GM10847 (cell line): ENCODE measurements around the gene GGTLC1.

ENCODE experiments used
- POLR2A ChIP-seq: IDR thresholded peaks from 2 replicates; pipeline ENCODE4 v1.6.1; 2011; ENCODE audit not compliant: insufficient read length; ENCODE audit errors: extremely low read depth

The GGTLC1 gene

GRCh38 chr20:23988561-23988960, at the start of gene GGTLC1:
Gene GGTLC1, minus strand, starts transcription at chr20:23988779. Its CDS starts 2,168 bp downstream, at chr20:23986611.
- TF ChIP-seq POLR2A = no peak

- TF ChIP-seq POLR2A = no peak
Measured at GRCh38 chr20:24034820-24035219, 46.2 kb upstream of the GGTLC1 start.

DNA sequence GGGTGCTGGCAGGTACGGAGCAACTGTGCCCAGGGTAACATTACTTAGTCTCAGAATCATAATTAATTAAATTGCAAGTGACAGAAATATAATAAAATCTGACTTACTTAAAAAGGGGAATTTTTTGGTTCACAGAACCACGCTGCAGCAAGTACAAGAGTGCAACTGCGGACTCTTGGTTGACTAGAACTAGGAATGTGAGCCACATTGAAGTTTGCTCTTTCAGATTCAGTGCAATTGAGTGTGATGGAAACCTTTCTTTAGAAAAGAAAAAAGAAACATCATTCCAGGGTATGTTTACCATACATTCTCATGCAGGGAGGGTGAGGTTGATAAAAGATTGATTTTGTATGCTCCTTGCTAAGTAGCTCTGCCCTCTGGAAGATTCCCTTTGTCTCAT, 45.0 kb upstream of the GGTLC1 start:
- no peak for TF ChIP-seq POLR2A

DNA sequence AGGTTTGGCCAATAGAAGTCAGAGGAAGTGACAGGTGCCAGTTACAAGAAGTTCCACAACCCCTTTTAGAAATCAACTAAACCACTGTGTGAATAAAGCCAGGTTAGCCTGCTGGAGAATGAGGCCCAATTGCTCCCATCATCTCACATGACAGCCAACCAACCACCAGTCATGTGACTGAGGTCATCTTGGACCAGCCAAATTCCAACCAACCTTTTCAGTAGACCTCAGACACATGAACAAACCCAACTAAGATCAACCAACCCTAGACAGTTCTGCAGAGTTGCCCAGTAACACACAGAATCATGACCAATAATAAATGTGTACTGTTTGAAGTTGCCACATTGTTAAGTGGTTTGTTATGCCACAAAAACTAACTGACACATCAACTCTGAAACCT, 44.6 kb upstream of the GGTLC1 start:
- TF ChIP-seq POLR2A = no peak

- TF ChIP-seq POLR2A = no peak
Measured at GRCh38 chr20:24032400-24032898, 43.9 kb upstream of the GGTLC1 start.

DNA sequence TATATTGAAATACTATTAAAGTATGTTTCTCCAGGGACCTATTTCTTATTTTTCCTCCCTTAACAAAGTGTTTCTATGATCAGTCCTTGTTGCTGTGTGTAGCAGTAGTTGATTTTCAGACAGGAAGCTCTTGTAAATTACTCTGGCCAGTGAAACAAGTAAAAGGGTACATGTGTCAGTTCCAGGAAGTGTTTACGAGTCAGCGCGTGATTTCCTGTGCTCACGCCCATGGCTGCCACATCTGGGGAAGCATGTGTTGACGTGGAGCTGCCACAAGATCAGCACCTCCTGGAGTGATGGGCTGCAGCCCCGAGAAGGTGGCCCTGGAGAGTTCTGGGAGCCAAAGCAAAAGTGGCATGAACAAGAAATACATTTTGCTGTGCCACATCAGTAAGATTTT, 38.6 kb upstream of the GGTLC1 start:
- TF ChIP-seq POLR2A = no peak

- TF ChIP-seq POLR2A = no peak
Measured at GRCh38 chr20:24022621-24023180, 34.1 kb upstream of the GGTLC1 start.

DNA sequence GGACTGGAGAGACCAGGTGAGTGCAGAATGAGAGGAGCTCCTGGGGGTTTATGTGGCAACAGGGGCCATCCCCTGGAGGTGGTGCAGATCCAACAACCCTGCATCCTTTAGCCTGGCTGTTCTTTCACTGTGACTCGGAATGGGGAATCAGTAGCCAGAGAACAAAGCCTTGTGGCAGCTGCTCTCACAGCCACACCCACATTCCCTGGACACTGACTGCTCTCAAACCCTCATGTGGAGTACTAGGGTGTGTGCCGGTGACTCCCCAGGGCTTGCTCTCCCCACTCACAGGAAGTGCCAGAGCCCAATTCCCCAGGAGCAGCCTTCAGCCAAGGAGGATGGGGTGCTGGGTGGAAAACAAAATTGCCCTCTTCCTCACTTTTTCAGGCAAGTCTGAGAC, 30.2 kb upstream of the GGTLC1 start:
- TF ChIP-seq POLR2A = no peak

- TF ChIP-seq POLR2A = no peak
Measured at GRCh38 chr20:24017458-24017755, 28.8 kb upstream of the GGTLC1 start.

GRCh38 chr20:24016607-24017457, 28.3 kb upstream of the GGTLC1 start:
- TF ChIP-seq POLR2A = no peak

- no peak for TF ChIP-seq POLR2A
Measured at GRCh38 chr20:24013953-24014352, 25.4 kb upstream of the GGTLC1 start.

DNA sequence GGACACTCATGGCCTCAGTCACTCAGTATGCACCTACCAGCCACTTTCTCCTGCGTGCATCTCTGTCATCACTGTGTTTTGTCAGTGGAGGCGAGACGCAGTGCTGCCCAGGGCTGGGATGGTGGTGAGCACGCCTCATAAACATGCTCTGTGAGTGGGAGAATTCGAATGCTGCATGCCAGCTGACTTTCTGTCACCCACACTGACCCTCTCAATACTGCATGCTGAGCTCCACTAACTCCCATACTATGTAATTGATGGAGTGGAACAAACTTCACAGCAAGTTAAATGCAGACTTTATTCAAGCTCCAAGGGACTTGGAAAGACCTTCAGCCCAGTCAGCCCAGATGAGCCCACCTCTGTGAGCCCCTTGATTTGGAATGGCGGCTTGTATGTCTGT, 22.7 kb upstream of the GGTLC1 start:
- TF ChIP-seq POLR2A = no peak

DNA sequence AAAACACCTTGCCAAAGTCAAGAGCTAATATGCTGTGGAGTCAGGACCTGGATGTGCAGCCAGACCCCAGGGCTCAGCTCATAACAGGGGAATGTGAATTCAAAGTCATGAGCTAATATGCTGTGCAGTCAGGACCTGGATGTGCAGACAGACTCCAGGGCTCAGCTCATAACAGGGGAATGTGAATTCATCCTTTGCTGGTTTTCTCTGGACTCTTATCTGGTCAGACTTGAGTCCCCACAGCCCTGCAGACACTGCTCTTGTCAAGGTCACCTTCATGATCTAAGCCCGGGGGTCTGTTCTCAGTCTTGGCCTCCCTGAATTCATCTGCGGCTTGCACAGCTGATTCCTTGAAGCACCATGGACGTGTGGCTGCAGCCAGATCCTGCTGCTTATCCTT, 19.2 kb upstream of the GGTLC1 start:
- no peak for TF ChIP-seq POLR2A

GRCh38 chr20:24007073-24007595, 18.6 kb upstream of the GGTLC1 start:
- TF ChIP-seq POLR2A = no peak

GRCh38 chr20:24006626-24007025, 18.0 kb upstream of the GGTLC1 start:
- TF ChIP-seq POLR2A = no peak

- TF ChIP-seq POLR2A = no peak
Measured at GRCh38 chr20:24004471-24004870, 15.9 kb upstream of the GGTLC1 start.
